A549 (cell line): ENCODE results near the gene UBE3C. TPM values are rescaled to one million over a fixed set of nuclear protein-coding genes. Genes with fewer than 3 reads are reported as not detected.
A peak's percentile ranks its signal among the peaks of the same experiment; 100 is the strongest.

Source experiments
- ATAC-seq, 2 experiments: fragments of 200-7000 bp in 1 of 2; fragments of >200 bp in 1 of 2; cut with Nextera tagmentation in 1 of 2; cut with Tn5 transposase in 1 of 2; 3 replicates each; pipeline versions ENCODE4 v1.8.0 to v1.9.1; 2018 to 2020; ENCODE audit warnings: mild to moderate bottlenecking in 1 of 2, moderate library complexity in 1 of 2
- CTCF ChIA-PET: fragments of 300-600 bp; sonication (Branson Sonifier 250); formaldehyde crosslinking; extraction: SDS; loops from one replicate; lab custom pipeline; 2021; ENCODE audit warnings: antibody characterized with exemption, inconsistent platforms; lab: Yijun Ruan, JAX
- POLR2A ChIA-PET: fragments of 350-600 bp; formaldehyde crosslinking; extraction: SDS; loops from one replicate; lab custom pipeline; 2021; ENCODE audit warnings: antibody characterized with exemption, inconsistent platforms; lab: Yijun Ruan, JAX
- DNase-seq, 2 experiments: peaks; one replicate each; pipeline versions ENCODE4 v3.0.0 to v3.0.0-alpha.2; 2011 to 2016; ENCODE audit warnings: low read depth in 1 of 2, low spot score in 1 of 2
- FAIRE-seq: peaks from 2 replicates; lab custom pipeline; 2011; peaks lifted over from hg19 to GRCh38; lab: Jason Lieb, UNC
- H3K27ac ChIP-seq, 2 experiments: fragments of >200 bp; sonication (Bioruptor Twin); formaldehyde crosslinking; 3 replicates each; pipeline ENCODE4 v1.5.1; 2016 to 2017
- H3K4me1 ChIP-seq: fragments of >200 bp; sonication (Bioruptor Twin); formaldehyde crosslinking; 3 replicates; pipeline ENCODE4 v1.6.1; 2016
- H3K4me2 ChIP-seq: fragments of >200 bp; sonication (Bioruptor Twin); formaldehyde crosslinking; 3 replicates; pipeline ENCODE4 v1.6.1; 2016
- H3K4me3 ChIP-seq: fragments of >200 bp; sonication (Bioruptor Twin); formaldehyde crosslinking; 3 replicates; pipeline ENCODE4 v1.5.1; 2016
- H3K9me3 ChIP-seq: fragments of >200 bp; sonication (Bioruptor Twin); formaldehyde crosslinking; 3 replicates; pipeline ENCODE4 v1.6.1; 2016
- ATOH8 ChIP-seq: fragments of 250-450 bp; sonication (Bioruptor Pico); IDR thresholded peaks from 2 replicates; pipeline ENCODE4 v1.5.0; 2020; ENCODE audit warnings: low read depth, mild to moderate bottlenecking, moderate library complexity
- CBX2 ChIP-seq: fragments of 200-600 bp; sonication (generic); IDR thresholded peaks from 2 replicates; pipeline ENCODE4 v1.6.1; 2016; ENCODE audit warnings: low read depth, mild to moderate bottlenecking, borderline replicate concordance
- CHD4 ChIP-seq: fragments of 200-600 bp; sonication (generic); IDR thresholded peaks from 2 replicates; pipeline ENCODE4 v1.6.1; 2016; ENCODE audit warnings: antibody characterized with exemption, mild to moderate bottlenecking, borderline replicate concordance
- EHF ChIP-seq: fragments of 250-450 bp; sonication (Bioruptor Pico); IDR thresholded peaks from 2 replicates; pipeline ENCODE4 v1.5.0; 2020; ENCODE audit warnings: mild to moderate bottlenecking
- EP300 ChIP-seq, 2 experiments: fragments of >200 bp; sonication (Bioruptor Twin); formaldehyde crosslinking; IDR thresholded peaks; 2 replicates in 1 of 2; 3 replicates in 1 of 2; pipeline ENCODE4 v1.6.1; 2016 to 2017
- FOSB ChIP-seq: fragments of 250-450 bp; sonication (Bioruptor Pico); IDR thresholded peaks from 2 replicates; pipeline ENCODE4 v1.5.0; 2020; ENCODE audit warnings: mild to moderate bottlenecking, moderate library complexity
- FOSL2 ChIP-seq, 2 experiments: fragments of 450-650 bp in 1 of 2; fragments of >200 bp in 1 of 2; sonication (Bioruptor Twin) in 1 of 2; formaldehyde crosslinking; IDR thresholded peaks; 2 replicates each; pipeline versions ENCODE4 v1.5.0 to v1.6.1; 2016 to 2020; ENCODE audit warnings: mild to moderate bottlenecking in 1 of 2, moderate library complexity in 1 of 2
- HES2 ChIP-seq: fragments of >200 bp; sonication (Bioruptor Twin); formaldehyde crosslinking; IDR thresholded peaks from 2 replicates; pipeline ENCODE4 v1.6.1; 2016
- HEYL ChIP-seq: fragments of 250-450 bp; sonication (Bioruptor Pico); IDR thresholded peaks from 2 replicates; pipeline ENCODE4 v1.8.0; 2021; ENCODE audit warnings: mild to moderate bottlenecking, moderate library complexity
- KDM1A ChIP-seq: fragments of 200-600 bp; sonication (generic); IDR thresholded peaks from 2 replicates; pipeline ENCODE4 v1.6.1; 2016; ENCODE audit warnings: low read depth, mild to moderate bottlenecking
- MAFK ChIP-seq: fragments of 450-650 bp; IDR thresholded peaks from 2 replicates; pipeline ENCODE4 v1.6.1; 2014; ENCODE audit not compliant: partially characterized antibody
- MYC ChIP-seq: IDR thresholded peaks from 2 replicates; pipeline ENCODE4 v1.6.1; 2012; ENCODE audit warnings: mild to moderate bottlenecking, inconsistent platforms, low read length, improper control_type of control experiment, borderline replicate concordance
- RAD21 ChIP-seq, 2 experiments: fragments of >200 bp in 1 of 2; sonication (Bioruptor Twin) in 1 of 2; formaldehyde crosslinking in 1 of 2; IDR thresholded peaks in 1 of 2; conservative IDR thresholded peaks in 1 of 2; 2 replicates in 1 of 2; 3 replicates in 1 of 2; pipeline ENCODE4 v1.6.1; 2012 to 2018; ENCODE audit warnings: inconsistent platforms in 1 of 2
- RARB ChIP-seq: fragments of 250-450 bp; sonication (Bioruptor Pico); IDR thresholded peaks from 2 replicates; pipeline ENCODE4 v1.8.0; 2021; ENCODE audit warnings: mild to moderate bottlenecking, moderate library complexity
- RCOR1 ChIP-seq: fragments of 150-350 bp; IDR thresholded peaks from 2 replicates; pipeline ENCODE4 v1.6.1; 2014; ENCODE audit warnings: antibody characterized with exemption, low read length, low read depth
- SMC3 ChIP-seq: fragments of >200 bp; sonication (Bioruptor Twin); formaldehyde crosslinking; IDR thresholded peaks from 3 replicates; pipeline ENCODE4 v1.6.1; 2018; ENCODE audit warnings: inconsistent platforms
- USF2 ChIP-seq: fragments of 450-650 bp; IDR thresholded peaks from 2 replicates; pipeline ENCODE4 v1.6.1; 2014; ENCODE audit warnings: antibody characterized with exemption
- ZC3H11A ChIP-seq: fragments of 450-650 bp; IDR thresholded peaks from 2 replicates; pipeline ENCODE4 v1.6.1; 2014; ENCODE audit warnings: antibody characterized with exemption, mild to moderate bottlenecking
- ZNF302 ChIP-seq: fragments of 250-450 bp; sonication (Bioruptor Pico); IDR thresholded peaks from 2 replicates; pipeline ENCODE4 v1.9.0; 2021; ENCODE audit warnings: inconsistent platforms, mild to moderate bottlenecking, moderate library complexity
- ZSCAN20 ChIP-seq: fragments of 250-450 bp; sonication (Bioruptor Pico); IDR thresholded peaks from 2 replicates; pipeline ENCODE4 v1.8.0; 2022; ENCODE audit warnings: mild to moderate bottlenecking, moderate library complexity
- WGBS: methylation state at CpG from one replicate; pipeline ENCODE4 v1.1.6; 2017; ENCODE audit errors: missing lambda C conversion rate; 5-methylcytosine and 5-hydroxymethylcytosine counted together
- polyA plus RNA-seq, 4 experiments: library from polyadenylated mRNA; depleted of rRNA in 3 of 4; stranded (reverse); fragments of >200 nt; fragmentation: RNase III in 1 of 4; extraction: RNeasy Plus Mini Kit Qiagen cat#74134 plus additional on column Dnase treatment in 1 of 4; gene quantifications; 2 replicates in 3 of 4; 3 replicates in 1 of 4; pipeline ENCODE4 v1.2.3, GENCODE V29; 2011 to 2017
- TF ChIP-seq, protein P1 (sequence below): fragments of 150-350 bp; IDR thresholded peaks from 2 replicates; pipeline ENCODE4 v1.6.1; 2014; ENCODE audit warnings: low read depth, mild to moderate bottlenecking, low read length

Gene UBE3C
- polyA plus RNA-seq, 2 of the 4 experiments (the other 2 are of a cell fraction) = 52.1 to 73.2 TPM

DNA sequence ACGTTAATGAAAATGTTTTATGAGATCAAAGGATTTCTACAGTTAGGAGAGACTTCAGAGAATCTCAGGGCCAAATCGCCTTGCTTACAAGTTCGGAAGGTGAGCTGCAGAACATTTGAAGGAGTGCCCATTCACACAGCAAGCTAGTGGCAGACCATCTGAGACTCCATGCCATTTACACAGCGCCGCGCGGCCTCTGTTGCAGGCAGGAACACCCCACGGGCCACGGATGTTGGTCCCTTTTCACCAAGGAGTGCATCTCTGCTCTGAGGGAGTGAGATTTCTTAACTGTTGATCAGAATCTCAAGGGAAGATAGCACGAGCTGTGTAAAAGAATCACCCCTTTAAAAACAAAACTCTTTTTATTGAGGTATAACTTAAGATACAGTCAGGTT, 1.8 kb downstream of the UBE3C start:
- H3K9me3 ChIP-seq = no peaks in the 10 kb centered on the region
- H3K4me2 ChIP-seq = peak overlapping the region; percentile 87
- no peak for DNase-seq
- CTCF ChIA-PET = interaction anchor here (0.9 to 3.3 kb wide), 3 partner anchors 11 to 171 kb away, joined by 3 to 10 read pairs (median 4); no protein-coding TSS in a partner anchor
- WGBS = 89% methylated on average over 10 of the region's 10 CpGs
- no peak for TF ChIP-seq RCOR1
- no peak for TF ChIP-seq RAD21 (conservative IDR thresholded peaks at IDR 0.05 in 1 of 2, IDR thresholded peaks at IDR 0.05 in 1 of 2)
- TF ChIP-seq EHF (CRISPR knock-in tag) = no peak
- TF ChIP-seq CBX2 = no peak
- TF ChIP-seq ZSCAN20 (CRISPR knock-in tag) = no peak
- no peak for TF ChIP-seq EP300 (IDR thresholded peaks at IDR 0.05)
- TF ChIP-seq ZC3H11A = no peak
- no peak for TF ChIP-seq ZNF302 (CRISPR knock-in tag)
- POLR2A ChIA-PET = no interaction called here
- H3K4me3 ChIP-seq = peak overlapping the region; percentile 98
- no peak for ATAC-seq
- peaks cover 24% of the 10 kb centered on the region for H3K4me1 ChIP-seq
- H3K27ac ChIP-seq = peak overlapping the region in 1 of 2 experiments; percentile 97; a peak in 3 of 6 replicates
- no peak for FAIRE-seq

GRCh38 chr7:157141525-157142060, 2.9 kb downstream of the UBE3C start:
- no peak for ATAC-seq
- CTCF ChIA-PET = interaction anchor here (1.3 to 3.3 kb wide), 2 partner anchors 172 to 192 kb away, joined by 4 to 10 read pairs; partner anchors contain the start of gene NOM1
- TF ChIP-seq ZC3H11A = no peak
- no peak for TF ChIP-seq RAD21 (conservative IDR thresholded peaks at IDR 0.05 in 1 of 2, IDR thresholded peaks at IDR 0.05 in 1 of 2)
- no peak for TF ChIP-seq ATOH8
- no peak for TF ChIP-seq SMC3
- TF ChIP-seq, protein P1, sequence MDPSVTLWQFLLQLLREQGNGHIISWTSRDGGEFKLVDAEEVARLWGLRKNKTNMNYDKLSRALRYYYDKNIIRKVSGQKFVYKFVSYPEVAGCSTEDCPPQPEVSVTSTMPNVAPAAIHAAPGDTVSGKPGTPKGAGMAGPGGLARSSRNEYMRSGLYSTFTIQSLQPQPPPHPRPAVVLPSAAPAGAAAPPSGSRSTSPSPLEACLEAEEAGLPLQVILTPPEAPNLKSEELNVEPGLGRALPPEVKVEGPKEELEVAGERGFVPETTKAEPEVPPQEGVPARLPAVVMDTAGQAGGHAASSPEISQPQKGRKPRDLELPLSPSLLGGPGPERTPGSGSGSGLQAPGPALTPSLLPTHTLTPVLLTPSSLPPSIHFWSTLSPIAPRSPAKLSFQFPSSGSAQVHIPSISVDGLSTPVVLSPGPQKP = no peak
- TF ChIP-seq ZSCAN20 (CRISPR knock-in tag) = no peak
- TF ChIP-seq RARB (CRISPR knock-in tag) = no peak
- no peak for TF ChIP-seq FOSB (CRISPR knock-in tag)
- no peak for TF ChIP-seq FOSL2 (IDR thresholded peaks at IDR 0.05)
- no peak for TF ChIP-seq FOSL2 (CRISPR knock-in tag; IDR thresholded peaks at IDR 0.05)
- no peak for TF ChIP-seq MAFK
- TF ChIP-seq MYC = no peak
- TF ChIP-seq, all 56 proteins: peak for 0
- FAIRE-seq (no peak), DNase-seq (no peak)
- H3K27ac ChIP-seq = no peak overlapping the region
- H3K4me3 ChIP-seq = no peak overlapping the region
- peak overlapping the region; percentile 87; the same call in 1 of the 3 replicates for H3K4me2 ChIP-seq
- no peaks in the 10 kb centered on the region for H3K9me3 ChIP-seq
- 94% methylated on average over 16 of the region's 16 CpGs for WGBS
- POLR2A ChIA-PET = no interaction called here
- H3K4me1 ChIP-seq = peaks cover 18% of the 10 kb centered on the region

GRCh38 chr7:157143788-157144187, 5.1 kb downstream of the UBE3C start:
- 93% methylated on average over 8 of the region's 8 CpGs for WGBS
- no peak for FAIRE-seq

More at GRCh38 chr7:157143788-157144187, 5.1 kb downstream of the UBE3C start:
- ChIA-PET CTCF (interaction anchor here (3.3 kb wide), 1 partner anchor 174 kb away, joined by 10 read pairs; no protein-coding TSS in a partner anchor), POLR2A (no interaction called here)
- Histone ChIP-seq H3K9me3 (no peaks in the 10 kb centered on the region), H3K4me3 (no peak overlapping the region), H3K27ac (no peak overlapping the region), H3K4me2 (no peak overlapping the region), H3K4me1 (peaks cover 11% of the 10 kb centered on the region)
- TF ChIP-seq CHD4 (no peak), HES2 (no peak), USF2 (no peak), HEYL (CRISPR knock-in tag) (no peak), FOSB (CRISPR knock-in tag) (no peak), KDM1A (no peak), ZNF302 (CRISPR knock-in tag) (no peak), EP300 (IDR thresholded peaks at IDR 0.05) (no peak)
- TF ChIP-seq, all 56 proteins: peak for 0
- DNase-seq (no peak), ATAC-seq (no peak)
